T-cell (primary cell): ENCODE results near the gene SPRING1. TPM values are rescaled to one million over a fixed set of nuclear protein-coding genes. Genes with fewer than 3 reads are reported as not detected.

Experiments used
- ATAC-seq, 4 experiments: fragments of 200-7000 bp in 3 of 4; fragments of 150-1000 bp in 1 of 4; cut with Tn5 transposase; replicated peaks in 1 of 4; 1 replicate in 3 of 4; 2 replicates in 1 of 4; pipeline ENCODE4 v1.10.0; 2021; ENCODE audit warnings: moderate library complexity in 3 of 4, mild to moderate bottlenecking in 2 of 4, moderate number of reproducible peaks in 1 of 4
- CTCF ChIA-PET, 2 donors: fragments of 300-600 bp; sonication (Branson Sonifier 250); formaldehyde crosslinking; loops; one replicate each; lab custom pipeline; 2022; ENCODE audit warnings: antibody characterized with exemption in 2 of 2; lab: Charles Lee
- POLR2A ChIA-PET, 2 donors: fragments of 300-600 bp; sonication (Branson Sonifier 250); formaldehyde crosslinking; loops; one replicate each; lab custom pipeline; 2022; ENCODE audit warnings: antibody characterized with exemption in 2 of 2; lab: Charles Lee
- DNase-seq, 35 experiments: peaks; one replicate each; pipeline versions ENCODE4 v3.0.0 to v3.0.0-alpha.2; 2013 to 2023
- H3K27ac ChIP-seq: one replicate; pipeline ENCODE4 v1.5.1; 2013; ENCODE audit warnings: low read length
- H3K27me3 ChIP-seq, 2 experiments: replicated peaks in 1 of 2; 1 replicate in 1 of 2; 2 replicates in 1 of 2; pipeline versions ENCODE4 v1.6.1 to v1.7.0; 2013; ENCODE audit warnings: low read length in 1 of 2, mixed read lengths in 1 of 2; ENCODE audit not compliant: control insufficient read depth in 2 of 2, insufficient read depth in 2 of 2; ENCODE audit errors: extremely low read depth in 1 of 2
- H3K36me3 ChIP-seq, 2 donors: 1 replicate in 1 of 2; 2 replicates in 1 of 2; pipeline versions ENCODE4 v1.6.1 to v1.7.0; 2013; ENCODE audit warnings: low read length in 1 of 2; ENCODE audit not compliant: control insufficient read depth in 2 of 2, insufficient read depth in 1 of 2; ENCODE audit errors: extremely low read depth in 1 of 2
- H3K4me1 ChIP-seq, 2 experiments: 1 replicate in 1 of 2; 2 replicates in 1 of 2; pipeline versions ENCODE4 v1.6.1 to v1.7.0; 2013; ENCODE audit warnings: low read length in 2 of 2, mixed read lengths in 1 of 2; ENCODE audit not compliant: insufficient read depth in 2 of 2, control insufficient read depth in 1 of 2; ENCODE audit errors: extremely low read depth in 1 of 2
- H3K4me3 ChIP-seq, 2 donors: 1 replicate in 1 of 2; 2 replicates in 1 of 2; pipeline versions ENCODE4 v1.5.1 to v1.7.0; 2013; ENCODE audit warnings: mild to moderate bottlenecking in 2 of 2, low read length in 1 of 2, moderate library complexity in 1 of 2; ENCODE audit not compliant: control insufficient read depth in 1 of 2; ENCODE audit errors: extremely low read depth in 1 of 2
- H3K9me3 ChIP-seq: 2 replicates; pipeline ENCODE4 v1.7.0; 2013
- H3K27ac Mint-ChIP-seq, 2 donors: one replicate each; pipeline ENCODE4 v1.8.0; 2020 to 2021; ENCODE audit warnings: mild to moderate bottlenecking in 2 of 2, mixed read lengths in 2 of 2
- H3K27me3 Mint-ChIP-seq, 2 donors: one replicate each; pipeline ENCODE4 v1.8.0; 2021 to 2022; ENCODE audit warnings: mixed read lengths in 2 of 2
- H3K36me3 Mint-ChIP-seq: one replicate; pipeline ENCODE4 v1.8.0; 2021; ENCODE audit warnings: mixed read lengths
- H3K4me1 Mint-ChIP-seq, 3 donors: one replicate each; pipeline ENCODE4 v1.8.0; 2020 to 2022; ENCODE audit warnings: mixed read lengths in 3 of 3, mild to moderate bottlenecking in 1 of 3
- H3K4me3 Mint-ChIP-seq, 3 donors: one replicate each; pipeline ENCODE4 v1.8.0; 2020 to 2022; ENCODE audit warnings: mild to moderate bottlenecking in 3 of 3, mixed read lengths in 3 of 3, moderate library complexity in 3 of 3
- H3K9me3 Mint-ChIP-seq, 3 donors: one replicate each; pipeline ENCODE4 v1.8.0; 2020 to 2022; ENCODE audit warnings: mixed read lengths in 3 of 3
- WGBS: methylation state at CpG from one replicate; pipeline ENCODE4 v1.1.5; 2013; ENCODE audit warnings: missing lambda C conversion rate; ENCODE audit not compliant: insufficient coverage; 5-methylcytosine and 5-hydroxymethylcytosine counted together
- total RNA-seq, 35 experiments: library from RNA in 6 of 35; stranded (reverse) in 6 of 35; fragments of 120-200 nt in 1 of 35; gene quantifications; one replicate each; pipeline versions ENCODE4 v1.2.1 to v1.2.4 and lab custom pipeline; 2013 to 2026

SPRING1 gene
- total RNA-seq, 5 donors from 2014 or later (not counting 1 experiment from before 2014, with no cell fraction given): 15.0 to 31.7 (median 30.9) TPM

- no peaks in the 10 kb centered on the region for H3K9me3 ChIP-seq
- H3K4me3 ChIP-seq: no peak overlapping the region
- DNase-seq: no peak
- ATAC-seq: no peak
- POLR2A ChIA-PET: no interaction called here
- no peak overlapping the region for H3K27ac ChIP-seq
- H3K27me3 ChIP-seq: no peaks in the 10 kb centered on the region
- H3K36me3 ChIP-seq: peaks cover 0 to 25% of the 10 kb centered on the region in 2 donors
- Mint-ChIP-seq H3K4me1 (peaks cover 40 to 52% (median 42%) of the 10 kb centered on the region in 3 donors), H3K9me3 (no peaks in the 10 kb centered on the region), H3K27ac (peak overlapping the region; percentile 9 to 56), H3K4me3 (peak overlapping the region; percentile 44 to 97 (median 45)), H3K27me3 (no peaks in the 10 kb centered on the region), H3K36me3 (peaks cover 22% of the 10 kb centered on the region)
- peaks cover 13 to 21% of the 10 kb centered on the region in 2 experiments for H3K4me1 ChIP-seq
- WGBS: 81% methylated on average over 6 of the region's 10 CpGs
- CTCF ChIA-PET: no interaction called here
Measured at GRCh38 chr12:116735084-116735483, 2.8 kb downstream of the SPRING1 start.

GRCh38 chr12:116734156-116734768 lies 3.6 kb downstream of the SPRING1 start:
- H3K9me3 Mint-ChIP-seq: no peaks in the 10 kb centered on the region
- Histone ChIP-seq H3K27me3 (no peaks in the 10 kb centered on the region), H3K9me3 (no peaks in the 10 kb centered on the region), H3K4me1 (peaks cover 13 to 21% of the 10 kb centered on the region in 2 experiments), H3K27ac (no peak overlapping the region), H3K4me3 (no peak overlapping the region), H3K36me3 (peaks cover 0 to 25% of the 10 kb centered on the region in 2 donors)
- ChIA-PET POLR2A (no interaction called here), CTCF (no interaction called here)
- no peak for DNase-seq
- peak overlapping the region in 2 of 3 donors; percentile 45 to 97 for H3K4me3 Mint-ChIP-seq
- H3K27me3 Mint-ChIP-seq: no peaks in the 10 kb centered on the region
- peaks cover 26% of the 10 kb centered on the region for H3K36me3 Mint-ChIP-seq
- no peak for ATAC-seq
- WGBS: 93% methylated on average over 2 of the region's 5 CpGs
- peaks cover 42 to 56% (median 43%) of the 10 kb centered on the region in 3 donors for H3K4me1 Mint-ChIP-seq
- no peak overlapping the region for H3K27ac Mint-ChIP-seq

DNA sequence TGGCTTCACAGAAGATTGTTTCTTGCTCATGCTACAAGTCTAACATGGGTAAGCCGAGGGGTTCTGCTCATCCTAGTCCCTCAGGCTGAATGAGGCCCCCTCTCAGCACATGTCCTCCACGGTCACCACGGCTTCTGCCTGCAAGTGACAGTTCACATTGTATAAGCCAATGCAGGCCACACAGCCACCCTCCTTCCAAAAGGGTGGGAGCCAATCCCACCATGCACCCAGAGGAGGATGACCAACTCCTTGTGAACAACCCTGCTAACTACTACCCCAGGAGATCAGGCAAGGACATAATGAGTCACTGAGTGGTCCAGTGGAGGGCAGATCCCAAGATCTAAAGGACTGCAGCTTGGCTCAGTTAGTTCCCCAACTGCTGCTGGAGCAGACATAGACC lies 6.1 kb downstream of the SPRING1 start:
- ChIA-PET CTCF (interaction anchor here in 1 of 2 donors (0.6 kb wide), 1 partner anchor 689 kb away, joined by 3 read pairs; no protein-coding TSS in a partner anchor), POLR2A (no interaction called here)
- Mint-ChIP-seq H3K27ac (no peak overlapping the region), H3K4me1 (peaks cover 43 to 57% (median 48%) of the 10 kb centered on the region in 3 donors), H3K9me3 (no peaks in the 10 kb centered on the region), H3K27me3 (no peaks in the 10 kb centered on the region), H3K36me3 (peaks cover 29% of the 10 kb centered on the region), H3K4me3 (no peak overlapping the region)
- no peak for DNase-seq
- Histone ChIP-seq H3K4me3 (no peak overlapping the region), H3K27ac (no peak overlapping the region), H3K4me1 (peaks cover 3 to 8% of the 10 kb centered on the region in 2 experiments), H3K9me3 (no peaks in the 10 kb centered on the region), H3K27me3 (no peaks in the 10 kb centered on the region), H3K36me3 (peaks cover 0 to 25% of the 10 kb centered on the region in 2 donors)
- 97% methylated on average over 3 of the region's 3 CpGs for WGBS
- no peak for ATAC-seq

GRCh38 chr12:116727891-116728290 lies 10.0 kb downstream of the SPRING1 start:
- no peak overlapping the region for H3K4me3 Mint-ChIP-seq

GRCh38 chr12:116727261-116727660 lies 10.6 kb downstream of the SPRING1 start:
- Mint-ChIP-seq H3K4me3 (no peak overlapping the region), H3K27me3 (no peaks in the 10 kb centered on the region), H3K36me3 (peaks cover 14% of the 10 kb centered on the region), H3K9me3 (no peaks in the 10 kb centered on the region), H3K4me1 (peaks cover 30 to 42% (median 31%) of the 10 kb centered on the region in 3 donors), H3K27ac (no peak overlapping the region)
- 100% methylated on average over 1 of the region's 3 CpGs for WGBS
- no peak overlapping the region for H3K27ac ChIP-seq
- H3K9me3 ChIP-seq: no peaks in the 10 kb centered on the region
- no peak overlapping the region for H3K4me3 ChIP-seq
- ChIA-PET POLR2A (interaction anchor here in 1 of 2 donors (0.6 kb wide), 1 partner anchor 41 kb away, joined by 7 read pairs; no protein-coding TSS in a partner anchor), CTCF (interaction anchor here (0.6 to 2.0 kb wide), 2 partner anchors 16 to 18 kb away, joined by 7 to 9 read pairs; no protein-coding TSS in a partner anchor)
- H3K27me3 ChIP-seq: no peaks in the 10 kb centered on the region
- H3K36me3 ChIP-seq: peaks cover 0 to 20% of the 10 kb centered on the region in 2 donors
- ATAC-seq (no peak), DNase-seq (no peak)
- H3K4me1 ChIP-seq: no peaks in the 10 kb centered on the region

More at GRCh38 chr12:116727891-116728290, 10.0 kb downstream of the SPRING1 start:
- no peaks in the 10 kb centered on the region for H3K27me3 Mint-ChIP-seq
- ChIA-PET CTCF (interaction anchor here (0.6 to 2.0 kb wide), 2 partner anchors 15 to 19 kb away, joined by 7 to 9 read pairs; no protein-coding TSS in a partner anchor), POLR2A (no interaction called here)
- 74% methylated on average over 4 of the region's 6 CpGs for WGBS
- Histone ChIP-seq H3K27ac (no peak overlapping the region), H3K4me3 (no peak overlapping the region), H3K4me1 (no peaks in the 10 kb centered on the region), H3K9me3 (no peaks in the 10 kb centered on the region), H3K27me3 (no peaks in the 10 kb centered on the region), H3K36me3 (peaks cover 0 to 18% of the 10 kb centered on the region in 2 donors)
- H3K9me3 Mint-ChIP-seq: no peaks in the 10 kb centered on the region
- DNase-seq: no peak
- H3K27ac Mint-ChIP-seq: no peak overlapping the region
- peaks cover 25 to 43% (median 31%) of the 10 kb centered on the region in 3 donors for H3K4me1 Mint-ChIP-seq
- peaks cover 12% of the 10 kb centered on the region for H3K36me3 Mint-ChIP-seq
- ATAC-seq: no peak

DNA sequence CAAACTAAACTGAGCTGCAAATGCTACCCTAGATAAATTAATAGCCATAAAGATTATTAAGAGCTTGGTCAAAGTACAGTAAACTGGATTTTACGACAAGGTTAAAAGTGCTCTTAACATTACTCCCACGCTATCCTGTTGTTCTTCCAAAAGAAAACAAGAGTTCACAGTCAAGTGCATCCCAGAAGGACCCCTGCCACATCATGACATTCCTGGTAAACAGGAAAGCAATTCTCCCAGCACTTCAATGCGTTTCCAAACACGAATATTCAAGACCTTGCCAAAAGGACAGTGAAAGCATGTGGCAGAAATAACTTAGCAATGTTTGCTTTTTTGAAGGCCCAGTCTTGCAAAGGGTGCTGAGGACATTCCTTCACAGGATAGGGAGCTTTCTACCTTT lies 11.2 kb downstream of the SPRING1 start:
- ChIA-PET CTCF (interaction anchor here (0.7 to 2.0 kb wide), 3 partner anchors 18 to 129 kb away, joined by 3 to 7 read pairs (median 3); no protein-coding TSS in a partner anchor), POLR2A (interaction anchor here in 1 of 2 donors (0.6 kb wide), 2 partner anchors 41 to 336 kb away, joined by 4 to 7 read pairs; no protein-coding TSS in a partner anchor)
- Histone ChIP-seq H3K36me3 (peaks cover 0 to 23% of the 10 kb centered on the region in 2 donors), H3K27ac (no peak overlapping the region), H3K9me3 (no peaks in the 10 kb centered on the region), H3K4me1 (no peaks in the 10 kb centered on the region), H3K27me3 (no peaks in the 10 kb centered on the region), H3K4me3 (no peak overlapping the region)
- no peaks in the 10 kb centered on the region for H3K9me3 Mint-ChIP-seq
- H3K4me1 Mint-ChIP-seq: peaks cover 27 to 39% (median 27%) of the 10 kb centered on the region in 3 donors
- no peaks in the 10 kb centered on the region for H3K27me3 Mint-ChIP-seq
- DNase-seq: no peak
- ATAC-seq: no peak
- WGBS: 100% methylated on average over 2 of the region's 4 CpGs
- no peak overlapping the region for H3K4me3 Mint-ChIP-seq
- no peak overlapping the region for H3K27ac Mint-ChIP-seq
- peaks cover 20% of the 10 kb centered on the region for H3K36me3 Mint-ChIP-seq
